Measurements from ENCODE around the gene CFAP410. TPM values are rescaled to one million over a fixed set of nuclear protein-coding genes. Genes with fewer than 3 reads are reported as not detected.
A peak's percentile ranks its signal among the peaks of the same experiment; 100 is the strongest.

CFAP410 gene
- total RNA-seq, 1 donor from 2014 or later = 27.6 TPM

DNA sequence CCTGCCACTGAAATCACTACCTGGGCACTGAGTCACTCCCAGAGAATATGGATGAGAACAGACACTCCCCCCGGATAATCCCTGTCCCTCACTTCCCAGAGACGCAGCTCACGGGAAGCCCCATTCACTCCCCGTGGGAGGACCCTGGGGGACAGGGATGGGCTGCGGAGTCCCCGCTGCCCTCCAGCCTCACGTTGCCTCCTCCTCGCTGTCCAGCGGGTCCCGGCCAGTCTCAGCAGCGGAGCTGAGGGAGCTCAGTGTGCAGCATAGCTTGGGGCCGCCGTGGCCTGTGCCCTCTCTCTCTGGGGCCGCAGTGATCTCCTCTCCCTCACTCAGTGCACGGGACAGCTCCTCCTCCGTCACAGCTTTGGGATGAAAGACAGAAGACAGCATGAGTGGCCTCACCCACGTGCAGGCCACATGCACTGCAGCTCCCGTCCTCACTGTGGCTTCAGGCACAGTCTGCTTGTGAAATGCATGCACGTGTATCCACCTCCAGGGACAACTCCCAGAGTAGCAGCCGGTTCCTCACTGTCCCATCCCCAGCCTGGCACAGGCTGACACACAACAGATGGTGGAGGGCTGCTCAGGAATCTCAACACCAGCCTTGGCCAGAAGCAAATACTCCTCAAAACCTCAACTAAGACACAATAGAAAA lies 7.4 kb downstream of the CFAP410 start:
- no peak for DNase-seq (ENCODE audit: low spot score in 2 of 2, unreplicated experiment in 2 of 2)
- Mint-ChIP-seq H3K27ac (peak overlapping the region; percentile 81), H3K9me3 (no peaks in the 10 kb centered on the region), H3K4me3 (no peak overlapping the region), H3K27me3 (ENCODE audit: low read depth) (no peaks in the 10 kb centered on the region), H3K4me1 (peaks cover 4% of the 10 kb centered on the region), H3K36me3 (peaks cover 2% of the 10 kb centered on the region)
- TF ChIP-seq, protein P1, sequence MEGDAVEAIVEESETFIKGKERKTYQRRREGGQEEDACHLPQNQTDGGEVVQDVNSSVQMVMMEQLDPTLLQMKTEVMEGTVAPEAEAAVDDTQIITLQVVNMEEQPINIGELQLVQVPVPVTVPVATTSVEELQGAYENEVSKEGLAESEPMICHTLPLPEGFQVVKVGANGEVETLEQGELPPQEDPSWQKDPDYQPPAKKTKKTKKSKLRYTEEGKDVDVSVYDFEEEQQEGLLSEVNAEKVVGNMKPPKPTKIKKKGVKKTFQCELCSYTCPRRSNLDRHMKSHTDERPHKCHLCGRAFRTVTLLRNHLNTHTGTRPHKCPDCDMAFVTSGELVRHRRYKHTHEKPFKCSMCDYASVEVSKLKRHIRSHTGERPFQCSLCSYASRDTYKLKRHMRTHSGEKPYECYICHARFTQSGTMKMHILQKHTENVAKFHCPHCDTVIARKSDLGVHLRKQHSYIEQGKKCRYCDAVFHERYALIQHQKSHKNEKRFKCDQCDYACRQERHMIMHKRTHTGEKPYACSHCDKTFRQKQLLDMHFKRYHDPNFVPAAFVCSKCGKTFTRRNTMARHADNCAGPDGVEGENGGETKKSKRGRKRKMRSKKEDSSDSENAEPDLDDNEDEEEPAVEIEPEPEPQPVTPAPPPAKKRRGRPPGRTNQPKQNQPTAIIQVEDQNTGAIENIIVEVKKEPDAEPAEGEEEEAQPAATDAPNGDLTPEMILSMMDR (IDR thresholded peaks at IDR 0.05; ENCODE audit: unreplicated experiment) = no peak

DNA sequence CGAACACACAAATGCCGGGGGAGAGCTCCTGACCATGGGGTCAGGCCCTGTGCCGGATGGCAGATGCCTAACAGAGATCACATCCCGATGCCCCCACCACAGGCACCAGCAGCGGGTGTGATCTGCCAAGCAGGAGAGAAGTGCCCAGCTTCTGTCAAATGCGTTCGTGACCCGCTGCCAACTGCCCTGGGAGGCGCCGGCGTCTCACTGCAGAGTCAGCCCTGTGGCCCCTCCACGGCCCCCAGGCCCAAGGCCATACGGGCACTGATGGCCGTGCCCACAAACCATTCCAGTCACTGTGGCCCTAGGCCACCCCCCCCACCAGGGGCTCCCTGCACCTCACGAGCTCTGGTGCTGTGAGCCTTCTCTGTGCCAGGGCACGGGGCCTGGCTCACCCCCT lies 8.0 kb downstream of the CFAP410 start:
- TF ChIP-seq, protein P1 (IDR thresholded peaks at IDR 0.05; ENCODE audit: unreplicated experiment) = no peak
- no peaks in the 10 kb centered on the region for H3K9me3 Mint-ChIP-seq
- H3K36me3 Mint-ChIP-seq = peaks cover 2% of the 10 kb centered on the region
- H3K27me3 Mint-ChIP-seq (ENCODE audit: low read depth) = no peaks in the 10 kb centered on the region
- DNase-seq (ENCODE audit: low spot score in 2 of 2, unreplicated experiment in 2 of 2) = no peak
- H3K4me3 Mint-ChIP-seq = no peak overlapping the region
- H3K4me1 Mint-ChIP-seq = peaks cover 4% of the 10 kb centered on the region
- no peak overlapping the region for H3K27ac Mint-ChIP-seq

DNA sequence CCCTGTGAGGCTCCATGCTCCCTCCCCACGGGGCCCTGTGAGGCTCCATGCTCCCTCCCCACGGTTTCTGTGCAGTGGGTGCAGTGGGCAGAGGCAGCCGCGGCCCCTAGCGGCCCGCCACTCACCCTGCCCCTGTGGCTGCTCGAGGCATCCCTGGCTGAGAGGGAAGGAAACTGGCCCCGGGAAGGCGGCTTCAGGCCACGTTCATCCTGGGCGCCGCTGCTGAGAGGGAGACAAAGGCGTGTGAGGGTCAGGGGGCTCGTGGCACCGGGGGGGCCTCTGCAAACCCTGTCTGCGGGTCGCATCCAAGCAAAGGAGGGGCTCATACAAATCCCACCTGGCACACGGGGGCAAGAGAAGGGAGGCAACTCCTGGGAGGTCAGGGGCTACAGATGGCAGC lies 8.5 kb downstream of the CFAP410 start:
- H3K4me3 Mint-ChIP-seq = no peak overlapping the region
- no peaks in the 10 kb centered on the region for H3K9me3 Mint-ChIP-seq
- H3K27ac Mint-ChIP-seq = no peak overlapping the region
- H3K27me3 Mint-ChIP-seq (ENCODE audit: low read depth) = no peaks in the 10 kb centered on the region
- H3K4me1 Mint-ChIP-seq = peaks cover 4% of the 10 kb centered on the region
- DNase-seq (ENCODE audit: low spot score in 2 of 2, unreplicated experiment in 2 of 2) = no peak
- H3K36me3 Mint-ChIP-seq = peaks cover 2% of the 10 kb centered on the region
- TF ChIP-seq, protein P1 (IDR thresholded peaks at IDR 0.05; ENCODE audit: unreplicated experiment) = no peak

DNA sequence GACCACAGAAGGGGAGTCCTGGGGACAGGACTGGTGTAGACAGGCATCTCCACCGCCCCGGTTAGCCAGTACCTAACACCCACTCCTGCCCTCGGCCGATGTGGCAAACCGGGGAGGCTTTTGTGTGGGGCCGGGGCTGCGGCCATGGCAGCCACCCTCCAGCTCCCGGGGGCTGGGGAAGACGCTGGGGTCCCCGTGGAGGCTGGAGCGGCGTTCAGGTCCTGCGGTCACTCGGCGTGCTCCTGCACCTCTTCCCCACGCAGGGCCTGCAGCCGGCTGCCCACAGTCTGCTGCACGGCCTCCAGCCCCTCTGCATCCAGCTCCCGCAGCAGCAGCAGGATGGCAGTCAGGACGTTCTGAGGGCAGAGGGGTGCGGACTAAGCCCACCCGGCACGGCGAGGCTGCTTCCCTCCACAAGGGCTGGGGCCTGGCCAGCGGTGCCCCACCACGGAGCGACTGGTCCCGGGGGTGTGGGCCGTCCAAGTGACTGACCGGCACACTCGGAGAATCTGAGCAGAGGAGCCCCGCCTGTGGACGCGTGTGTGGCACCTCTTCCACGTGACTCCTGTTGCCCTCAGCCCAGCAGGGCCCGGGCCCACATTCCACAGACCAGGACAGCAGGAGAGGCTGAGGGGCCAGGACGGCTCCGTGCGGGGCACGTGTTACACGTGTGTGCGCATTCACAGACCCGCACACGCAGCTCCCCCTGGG lies 9.1 kb downstream of the CFAP410 start:
- peaks cover 2% of the 10 kb centered on the region for H3K36me3 Mint-ChIP-seq
- TF ChIP-seq, protein P1 (IDR thresholded peaks at IDR 0.05; ENCODE audit: unreplicated experiment) = no peak
- no peak overlapping the region for H3K4me3 Mint-ChIP-seq
- DNase-seq (ENCODE audit: low spot score in 2 of 2, unreplicated experiment in 2 of 2) = no peak
- H3K4me1 Mint-ChIP-seq = peaks cover 4% of the 10 kb centered on the region
- no peaks in the 10 kb centered on the region for H3K9me3 Mint-ChIP-seq
- H3K27me3 Mint-ChIP-seq (ENCODE audit: low read depth) = no peaks in the 10 kb centered on the region
- no peak overlapping the region for H3K27ac Mint-ChIP-seq

DNA sequence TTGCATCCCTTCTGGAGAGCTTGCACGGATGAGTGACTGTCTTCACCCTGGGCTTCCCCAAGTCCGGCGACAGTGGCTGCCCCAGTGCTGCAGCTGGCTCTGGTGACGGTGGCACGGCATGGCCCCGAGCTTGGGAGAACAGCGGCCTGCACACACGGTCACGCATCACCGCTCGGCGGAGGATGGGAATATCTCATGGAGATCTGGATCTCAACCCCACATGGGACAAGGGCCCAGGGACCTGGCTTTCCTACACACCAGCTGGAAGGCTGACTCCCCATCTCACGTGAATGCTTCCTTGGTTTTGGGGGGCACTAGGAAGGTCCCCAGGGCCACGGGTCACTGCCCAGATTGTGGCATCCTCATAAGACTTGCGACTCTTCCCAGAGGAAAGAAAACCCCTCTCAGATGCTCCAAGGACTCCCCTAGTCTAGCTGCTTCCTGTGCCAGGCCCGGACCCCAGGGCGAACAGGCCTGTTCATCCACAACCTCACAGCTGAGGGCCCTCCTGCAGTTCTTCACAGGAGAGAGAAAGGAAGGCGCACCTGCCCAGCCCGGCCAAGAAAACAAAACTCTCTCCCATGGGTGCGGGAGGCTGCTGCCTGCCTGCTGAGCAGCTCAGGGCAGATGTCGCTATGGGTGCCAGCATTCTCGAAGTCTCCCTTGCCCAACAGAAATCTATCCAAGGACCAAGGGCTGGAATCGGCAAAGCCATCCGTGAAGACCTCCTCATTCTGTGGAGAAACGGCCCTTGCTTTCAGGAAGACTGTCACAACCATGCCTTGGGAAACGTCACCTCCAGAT lies 9.9 kb downstream of the CFAP410 start:
- H3K27ac Mint-ChIP-seq = no peak overlapping the region
- no peak overlapping the region for H3K4me3 Mint-ChIP-seq
- H3K27me3 Mint-ChIP-seq (ENCODE audit: low read depth) = no peaks in the 10 kb centered on the region
- DNase-seq (ENCODE audit: low spot score in 2 of 2, unreplicated experiment in 2 of 2) = no peak
- peaks cover 2% of the 10 kb centered on the region for H3K36me3 Mint-ChIP-seq
- H3K9me3 Mint-ChIP-seq = no peaks in the 10 kb centered on the region
- TF ChIP-seq, protein P1 (IDR thresholded peaks at IDR 0.05; ENCODE audit: unreplicated experiment) = no peak
- peaks cover 4% of the 10 kb centered on the region for H3K4me1 Mint-ChIP-seq

Data from mesothelial cell of epicardium (in vitro differentiated cells).